GM18499 (cell line): ENCODE measurements around the gene DCLK2.

Source experiments
- ATAC-seq: cut with Tn5 transposase; IDR thresholded peaks from one replicate; pipeline ENCODE4 v1.9.1; 2021; ENCODE audit warnings: moderate number of reproducible peaks; ENCODE audit not compliant: insufficient read depth, unreplicated experiment

The DCLK2 gene

GRCh38 chr4:150078041-150078578 lies at the start of gene DCLK2:
Gene DCLK2 (plus strand): TSS chr4:150078445. CDS start chr4:150079028, 583 bp downstream.
- ATAC-seq: no peak

- no peak for ATAC-seq
Measured at GRCh38 chr4:150032541-150032940, 45.7 kb upstream of the DCLK2 start.

- no peak for ATAC-seq
Measured at GRCh38 chr4:150033081-150033480, 45.2 kb upstream of the DCLK2 start.

GRCh38 chr4:150033901-150034300 lies 44.3 kb upstream of the DCLK2 start:
- no peak for ATAC-seq

- ATAC-seq: no peak
Measured at GRCh38 chr4:150037251-150037856, 40.9 kb upstream of the DCLK2 start.

- peak; percentile 96 for ATAC-seq
Measured at GRCh38 chr4:150038335-150039076, 39.7 kb upstream of the DCLK2 start.

- ATAC-seq: no peak
Measured at GRCh38 chr4:150039274-150040127, 38.7 kb upstream of the DCLK2 start.

- no peak for ATAC-seq
Measured at GRCh38 chr4:150044517-150044916, 33.7 kb upstream of the DCLK2 start.

- no peak for ATAC-seq
Measured at GRCh38 chr4:150045410-150045809, 32.8 kb upstream of the DCLK2 start.

GRCh38 chr4:150046728-150047217 lies 31.5 kb upstream of the DCLK2 start:
- no peak for ATAC-seq

- no peak for ATAC-seq
Measured at GRCh38 chr4:150047546-150047945, 30.7 kb upstream of the DCLK2 start.

GRCh38 chr4:150049682-150050081 lies 28.6 kb upstream of the DCLK2 start:
- no peak for ATAC-seq

GRCh38 chr4:150050566-150050965 lies 27.7 kb upstream of the DCLK2 start:
- ATAC-seq: no peak

- no peak for ATAC-seq
Measured at GRCh38 chr4:150051111-150051510, 27.1 kb upstream of the DCLK2 start.

GRCh38 chr4:150055467-150055866 lies 22.8 kb upstream of the DCLK2 start:
- no peak for ATAC-seq

- no peak for ATAC-seq
Measured at GRCh38 chr4:150056569-150056968, 21.7 kb upstream of the DCLK2 start.

- no peak for ATAC-seq
Measured at GRCh38 chr4:150061086-150061776, 17.0 kb upstream of the DCLK2 start.

GRCh38 chr4:150063128-150063527 lies 15.1 kb upstream of the DCLK2 start:
- ATAC-seq: no peak

- no peak for ATAC-seq
Measured at GRCh38 chr4:150065740-150066139, 12.5 kb upstream of the DCLK2 start.

- no peak for ATAC-seq
Measured at GRCh38 chr4:150067859-150068258, 10.4 kb upstream of the DCLK2 start.
